GM12878 (cell line): ENCODE data around the gene PIGX. TPM values are rescaled to one million over a fixed set of nuclear protein-coding genes. Genes with fewer than 3 reads are reported as not detected.

Experiments used
- ATAC-seq: fragments of 200-7000 bp; cut with Tn5 transposase; 3 replicates; pipeline ENCODE4 v1.9.1; 2020; ENCODE audit warnings: mild to moderate bottlenecking, moderate library complexity
- BruUV-seq: library from RNA; stranded (reverse); fragments of 400-500 nt; replicated peaks from 2 replicates; lab custom pipeline; 2021; lab: Mats Ljungman, UMichigan
- CTCF ChIA-PET: fragments of 300-600 bp; sonication (Branson Sonifier 250); formaldehyde crosslinking; extraction: SDS; loops from one replicate; lab custom pipeline; 2021; ENCODE audit warnings: inconsistent platforms; lab: Yijun Ruan, JAX
- POLR2A ChIA-PET: fragments of 350-600 bp; formaldehyde crosslinking; extraction: SDS; loops from one replicate; lab custom pipeline; 2021; ENCODE audit warnings: inconsistent platforms; lab: Charles Lee
- RAD21 ChIA-PET: fragments of 300-600 bp; sonication (Branson Sonifier 250); formaldehyde crosslinking; loops from one replicate; lab custom pipeline; 2023; ENCODE audit warnings: antibody characterized with exemption; ENCODE audit not compliant: unreplicated experiment; lab: Charles Lee
- SMC1A ChIA-PET: fragments of 300-600 bp; sonication (Branson Sonifier 250); formaldehyde crosslinking; loops from one replicate; lab custom pipeline; 2023; ENCODE audit not compliant: unreplicated experiment, uncharacterized antibody; lab: Charles Lee
- DNase-seq: peaks from one replicate; pipeline ENCODE4 v3.0.0-alpha.2; 2011; ENCODE audit warnings: low read depth, low spot score
- FAIRE-seq: peaks from 3 replicates; lab custom pipeline; 2011; peaks lifted over from hg19 to GRCh38; lab: Jason Lieb, UNC
- H2AFZ ChIP-seq: 2 replicates; pipeline ENCODE4 v1.6.0; 2011; ENCODE audit warnings: low read depth, low read length, control low read depth; ENCODE audit not compliant: control insufficient read depth
- H3K27ac ChIP-seq: 2 replicates; pipeline ENCODE4 v1.5.1; 2011; ENCODE audit warnings: control low read depth; ENCODE audit not compliant: control insufficient read depth, insufficient read depth
- H3K27me3 ChIP-seq, 2 experiments: replicated peaks in 1 of 2; 2 replicates each; pipeline versions ENCODE4 v1.6.0 to v1.6.1; 2011; ENCODE audit warnings: low read length in 1 of 2; ENCODE audit not compliant: control insufficient read depth in 2 of 2, insufficient read depth in 2 of 2
- H3K36me3 ChIP-seq, 2 experiments: 2 replicates each; pipeline ENCODE4 v1.5.1; 2011; ENCODE audit warnings: low read length in 1 of 2; ENCODE audit not compliant: control insufficient read depth in 2 of 2, insufficient read depth in 2 of 2
- H3K4me1 ChIP-seq: 2 replicates; pipeline ENCODE4 v1.6.1; 2011; ENCODE audit warnings: mild to moderate bottlenecking, low read length, moderate library complexity, mixed read lengths; ENCODE audit not compliant: control insufficient read depth, insufficient read depth
- H3K4me2 ChIP-seq: 2 replicates; pipeline ENCODE4 v1.6.0; 2011; ENCODE audit warnings: control low read depth; ENCODE audit not compliant: control insufficient read depth, insufficient read depth
- H3K4me3 ChIP-seq: fragments of 200-600 bp; sonication (generic); 2 replicates; pipeline ENCODE4 v1.5.1; 2016
- H3K79me2 ChIP-seq: 2 replicates; pipeline ENCODE4 v1.6.0; 2011; ENCODE audit warnings: low read length; ENCODE audit not compliant: control insufficient read depth, insufficient read depth
- H3K9ac ChIP-seq: 2 replicates; pipeline ENCODE4 v1.8.0; 2011; ENCODE audit warnings: low read length, control low read depth, mixed read lengths; ENCODE audit not compliant: control insufficient read depth, insufficient read depth
- H3K9me3 ChIP-seq: replicated peaks from 3 replicates; pipeline ENCODE4 v1.5.1; 2011; ENCODE audit warnings: mild to moderate bottlenecking, low read length; ENCODE audit not compliant: control insufficient read depth, insufficient read depth
- H4K20me1 ChIP-seq: 2 replicates; pipeline ENCODE4 v1.6.0; 2011; ENCODE audit not compliant: control insufficient read depth, insufficient read depth
- BACH1 ChIP-seq: fragments of 450-650 bp; IDR thresholded peaks from 2 replicates; pipeline ENCODE4 v1.6.1; 2017; ENCODE audit warnings: mild to moderate bottlenecking, borderline replicate concordance
- CBX3 ChIP-seq: fragments of 200-600 bp; sonication (generic); IDR thresholded peaks from 2 replicates; pipeline ENCODE4 v1.6.1; 2016; ENCODE audit warnings: low read depth, borderline replicate concordance
- EED ChIP-seq: sonication (generic); IDR thresholded peaks from 2 replicates; pipeline ENCODE4 v1.6.1; 2016; ENCODE audit warnings: antibody characterized with exemption, low read depth
- FOXM1 ChIP-seq: IDR thresholded peaks from 2 replicates; pipeline ENCODE4 v1.6.1; 2012; ENCODE audit warnings: low read depth, mild to moderate bottlenecking, inconsistent platforms, low read length, moderate library complexity
- IKZF1 ChIP-seq: fragments of 450-650 bp; conservative IDR thresholded peaks from 2 replicates; pipeline ENCODE4 v1.6.1; 2017; ENCODE audit warnings: antibody characterized with exemption, mild to moderate bottlenecking
- PAX8 ChIP-seq: fragments of 450-650 bp; IDR thresholded peaks from 2 replicates; pipeline ENCODE4 v1.6.1; 2017; ENCODE audit warnings: mild to moderate bottlenecking, moderate library complexity
- POLR2AphosphoS5 ChIP-seq: IDR thresholded peaks from 2 replicates; pipeline ENCODE4 v1.6.1; 2011; ENCODE audit warnings: mild to moderate bottlenecking, low read length, inconsistent platforms
- RB1 ChIP-seq: fragments of 450-650 bp; formaldehyde crosslinking; IDR thresholded peaks from 2 replicates; pipeline ENCODE4 v1.6.1; 2017; ENCODE audit warnings: mild to moderate bottlenecking, borderline replicate concordance
- SIX5 ChIP-seq: IDR thresholded peaks from 2 replicates; pipeline ENCODE4 v1.6.1; 2011; ENCODE audit warnings: mild to moderate bottlenecking, low read depth, low read length, moderate library complexity; ENCODE audit not compliant: severe bottlenecking
- SMC3 ChIP-seq: IDR thresholded peaks from 2 replicates; pipeline ENCODE4 v1.6.1; 2011; ENCODE audit warnings: low read length, improper control_type of control experiment, borderline replicate concordance
- SRF ChIP-seq, 2 experiments: IDR thresholded peaks; 2 replicates each; pipeline ENCODE4 v1.6.1; 2011; ENCODE audit warnings: low read depth in 2 of 2, low read length in 2 of 2, mild to moderate bottlenecking in 1 of 2, moderate library complexity in 1 of 2
- TCF3 ChIP-seq: IDR thresholded peaks from 2 replicates; pipeline ENCODE4 v1.6.1; 2012; ENCODE audit warnings: low read depth, mild to moderate bottlenecking, low read length, borderline replicate concordance; ENCODE audit not compliant: insufficient read depth
- ZNF24 ChIP-seq: fragments of 450-650 bp; IDR thresholded peaks from 2 replicates; pipeline ENCODE4 v1.6.1; 2017; ENCODE audit warnings: antibody characterized with exemption, mild to moderate bottlenecking
- WGBS: methylation state at CpG from one replicate; pipeline ENCODE4 v1.1.6; 2016; ENCODE audit warnings: low lambda C conversion rate; ENCODE audit not compliant: insufficient replicate concordance, insufficient coverage; ENCODE audit errors: missing lambda C conversion rate; 5-methylcytosine and 5-hydroxymethylcytosine counted together
- in situ Hi-C: fragments of 300-500 bp; cut with MboI; formaldehyde crosslinking; loops from 9 replicates; pipeline ENCODE4 v1.14.3; 2018; ENCODE audit warnings: mixed read lengths
- intact Hi-C: fragments of 100-400 bp; cut with micrococcal nuclease; formaldehyde crosslinking; loops from one replicate; pipeline ENCODE4 v1.14.2; 2022; ENCODE audit not compliant: unreplicated experiment
- polyA plus RNA-seq, 11 experiments: library from polyadenylated mRNA; depleted of rRNA in 4 of 11; unstranded in 6 of 11; stranded (reverse) in 5 of 11; fragments of >200 nt; fragmentation: Nextera tagmentation in 4 of 11; fragmentation: Illumina TruSeq in 1 of 11; extraction: Ambion mirVana in 4 of 11; extraction: Trizol in 1 of 11; gene quantifications; 1 replicate in 1 of 11; 2 replicates in 10 of 11; pipeline versions ENCODE4 v1.2.1 to v1.2.3, GENCODE V29; 2011 to 2016; ENCODE audit warnings: inconsistent platforms in 2 of 11, missing spikeins in 2 of 11, low read depth in 1 of 11
- total RNA-seq, 4 experiments: library from RNA; depleted of rRNA in 3 of 4; stranded (reverse); fragments of >200 nt in 3 of 4; fragmentation: Illumina TruSeq in 1 of 4; extraction: Trizol in 1 of 4; gene quantifications; 2 replicates each; pipeline versions ENCODE4 v1.2.1 to v1.2.3, GENCODE V29; 2013 to 2021
- TF ChIP-seq, protein P1 (sequence below): IDR thresholded peaks from 2 replicates; pipeline ENCODE4 v1.6.1; 2011; ENCODE audit warnings: borderline replicate concordance, low read depth, mild to moderate bottlenecking, moderate library complexity, low read length; ENCODE audit not compliant: insufficient read depth, poor library complexity, severe bottlenecking
- TF ChIP-seq, protein P2 (sequence below): fragments of 450-650 bp; IDR thresholded peaks from 2 replicates; pipeline ENCODE4 v1.6.1; 2018; ENCODE audit warnings: borderline replicate concordance, mild to moderate bottlenecking; ENCODE audit not compliant: partially characterized antibody
- TF ChIP-seq, protein P3 (sequence below): fragments of 450-650 bp; formaldehyde crosslinking; IDR thresholded peaks from 2 replicates; pipeline ENCODE4 v1.4.0; 2020; ENCODE audit warnings: mild to moderate bottlenecking, moderate library complexity

Gene PIGX
- total and polyA plus RNA-seq, 10 of the 15 experiments (the other 5 are each of a cell fraction or from before 2014, with no cell fraction given), result 3.8 to 40.0 (median 22.3) TPM

DNA sequence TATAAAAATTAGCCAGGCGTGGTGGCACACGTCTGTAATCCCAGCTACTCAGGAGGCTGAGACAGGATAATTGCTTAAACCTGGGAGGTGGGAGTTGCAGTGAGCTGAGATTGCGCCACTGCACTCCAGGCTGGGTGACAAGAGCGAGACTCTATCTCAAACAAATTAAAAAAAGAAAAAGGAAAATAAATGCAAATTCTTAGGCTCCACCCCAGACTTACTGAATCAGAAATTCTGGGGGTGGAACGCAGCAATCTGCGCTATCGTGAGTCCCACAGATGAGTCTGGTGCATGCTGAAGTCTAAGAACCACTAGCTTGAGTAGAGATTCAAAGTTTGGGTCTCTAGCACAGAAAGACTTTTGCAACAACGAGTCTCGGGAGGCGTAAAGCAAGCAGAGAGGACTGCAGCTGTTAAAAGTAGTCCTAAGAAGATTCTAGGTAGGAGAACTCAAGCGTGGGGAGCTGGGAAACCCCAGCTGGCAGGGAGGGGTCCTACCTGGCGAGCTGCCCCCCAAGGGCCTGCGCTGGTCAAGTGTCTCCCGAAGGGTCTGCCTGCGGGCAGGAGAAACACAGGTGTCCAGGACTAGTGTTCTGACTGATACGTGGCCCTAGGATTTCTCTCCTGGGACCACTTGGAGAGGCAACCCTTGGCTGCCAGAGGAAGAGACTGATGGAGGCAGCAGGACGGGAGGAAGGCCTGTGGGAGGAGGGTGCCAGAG lies 22.1 kb upstream of the PIGX start:
- RAD21 ChIA-PET, result interaction anchor here (0.6 kb wide), 1 partner anchor 92 kb away, joined by 3 read pairs; no protein-coding TSS in a partner anchor
- ATAC-seq (no peak), DNase-seq (no peak), FAIRE-seq (no peak)
- no peak overlapping the region for H3K27ac ChIP-seq
- H3K36me3 ChIP-seq, result no peaks in the 10 kb centered on the region
- H4K20me1 ChIP-seq, result no peaks in the 10 kb centered on the region
- H3K9me3 ChIP-seq, result no peaks in the 10 kb centered on the region
- H2AFZ ChIP-seq, result no peak overlapping the region
- intact Hi-C loops, result no loop called here
- POLR2A ChIA-PET, result interaction anchor here (0.7 kb wide), 2 partner anchors 92 to 135 kb away, joined by 3 to 5 read pairs; no protein-coding TSS in a partner anchor
- in situ Hi-C loops, result loop anchor here (5.0 kb wide), 1 partner anchor 83 kb away; no protein-coding TSS in a partner anchor
- H3K9ac ChIP-seq, result no peak overlapping the region
- 39% methylated on average over 17 of the region's 17 CpGs for WGBS
- no peaks in the 10 kb centered on the region; the same call in 1 of the 2 replicates for H3K4me1 ChIP-seq
- H3K4me2 ChIP-seq, result no peak overlapping the region
- BruUV-seq, result no TSS peak
- SMC1A ChIA-PET, result interaction anchor here (0.6 to 2.3 kb wide), 3 partner anchors 26 to 81 kb away, joined by 3 to 7 read pairs (median 3); no protein-coding TSS in a partner anchor
- H3K79me2 ChIP-seq, result no peaks in the 10 kb centered on the region
- no peak overlapping the region for H3K4me3 ChIP-seq
- CTCF ChIA-PET, result interaction anchor here (0.7 to 3.0 kb wide), 3 partner anchors 9 to 470 kb away, joined by 3 to 11 read pairs (median 3); no protein-coding TSS in a partner anchor
- H3K27me3 ChIP-seq, result no peaks in the 10 kb centered on the region
- TF ChIP-seq SMC3, result no peak
- TF ChIP-seq EED, result no peak
- TF ChIP-seq, protein P1, sequence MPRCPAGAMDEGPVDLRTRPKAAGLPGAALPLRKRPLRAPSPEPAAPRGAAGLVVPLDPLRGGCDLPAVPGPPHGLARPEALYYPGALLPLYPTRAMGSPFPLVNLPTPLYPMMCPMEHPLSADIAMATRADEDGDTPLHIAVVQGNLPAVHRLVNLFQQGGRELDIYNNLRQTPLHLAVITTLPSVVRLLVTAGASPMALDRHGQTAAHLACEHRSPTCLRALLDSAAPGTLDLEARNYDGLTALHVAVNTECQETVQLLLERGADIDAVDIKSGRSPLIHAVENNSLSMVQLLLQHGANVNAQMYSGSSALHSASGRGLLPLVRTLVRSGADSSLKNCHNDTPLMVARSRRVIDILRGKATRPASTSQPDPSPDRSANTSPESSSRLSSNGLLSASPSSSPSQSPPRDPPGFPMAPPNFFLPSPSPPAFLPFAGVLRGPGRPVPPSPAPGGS, result no peak
- TF ChIP-seq FOXM1, result no peak
- TF ChIP-seq SIX5, result no peak
- no peak for TF ChIP-seq IKZF1
- no peak for TF ChIP-seq PAX8
- TF ChIP-seq ZNF24, result no peak
- TF ChIP-seq POLR2AphosphoS5, result no peak
- TF ChIP-seq BACH1, result no peak
- TF ChIP-seq, protein P2, sequence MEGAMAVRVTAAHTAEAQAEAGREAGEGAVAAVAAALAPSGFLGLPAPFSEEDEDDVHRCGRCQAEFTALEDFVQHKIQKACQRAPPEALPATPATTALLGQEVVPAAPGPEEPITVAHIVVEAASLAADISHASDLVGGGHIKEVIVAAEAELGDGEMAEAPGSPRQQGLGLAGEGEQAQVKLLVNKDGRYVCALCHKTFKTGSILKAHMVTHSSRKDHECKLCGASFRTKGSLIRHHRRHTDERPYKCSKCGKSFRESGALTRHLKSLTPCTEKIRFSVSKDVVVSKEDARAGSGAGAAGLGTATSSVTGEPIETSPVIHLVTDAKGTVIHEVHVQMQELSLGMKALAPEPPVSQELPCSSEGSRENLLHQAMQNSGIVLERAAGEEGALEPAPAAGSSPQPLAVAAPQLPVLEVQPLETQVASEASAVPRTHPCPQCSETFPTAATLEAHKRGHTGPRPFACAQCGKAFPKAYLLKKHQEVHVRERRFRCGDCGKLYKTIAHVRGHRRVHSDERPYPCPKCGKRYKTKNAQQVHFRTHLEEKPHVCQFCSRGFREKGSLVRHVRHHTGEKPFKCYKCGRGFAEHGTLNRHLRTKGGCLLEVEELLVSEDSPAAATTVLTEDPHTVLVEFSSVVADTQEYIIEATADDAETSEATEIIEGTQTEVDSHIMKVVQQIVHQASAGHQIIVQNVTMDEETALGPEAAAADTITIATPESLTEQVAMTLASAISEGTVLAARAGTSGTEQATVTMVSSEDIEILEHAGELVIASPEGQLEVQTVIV, result no peak
- no peak for TF ChIP-seq CBX3
- TF ChIP-seq RB1, result no peak
- TF ChIP-seq TCF3, result no peak
- TF ChIP-seq, protein P3, sequence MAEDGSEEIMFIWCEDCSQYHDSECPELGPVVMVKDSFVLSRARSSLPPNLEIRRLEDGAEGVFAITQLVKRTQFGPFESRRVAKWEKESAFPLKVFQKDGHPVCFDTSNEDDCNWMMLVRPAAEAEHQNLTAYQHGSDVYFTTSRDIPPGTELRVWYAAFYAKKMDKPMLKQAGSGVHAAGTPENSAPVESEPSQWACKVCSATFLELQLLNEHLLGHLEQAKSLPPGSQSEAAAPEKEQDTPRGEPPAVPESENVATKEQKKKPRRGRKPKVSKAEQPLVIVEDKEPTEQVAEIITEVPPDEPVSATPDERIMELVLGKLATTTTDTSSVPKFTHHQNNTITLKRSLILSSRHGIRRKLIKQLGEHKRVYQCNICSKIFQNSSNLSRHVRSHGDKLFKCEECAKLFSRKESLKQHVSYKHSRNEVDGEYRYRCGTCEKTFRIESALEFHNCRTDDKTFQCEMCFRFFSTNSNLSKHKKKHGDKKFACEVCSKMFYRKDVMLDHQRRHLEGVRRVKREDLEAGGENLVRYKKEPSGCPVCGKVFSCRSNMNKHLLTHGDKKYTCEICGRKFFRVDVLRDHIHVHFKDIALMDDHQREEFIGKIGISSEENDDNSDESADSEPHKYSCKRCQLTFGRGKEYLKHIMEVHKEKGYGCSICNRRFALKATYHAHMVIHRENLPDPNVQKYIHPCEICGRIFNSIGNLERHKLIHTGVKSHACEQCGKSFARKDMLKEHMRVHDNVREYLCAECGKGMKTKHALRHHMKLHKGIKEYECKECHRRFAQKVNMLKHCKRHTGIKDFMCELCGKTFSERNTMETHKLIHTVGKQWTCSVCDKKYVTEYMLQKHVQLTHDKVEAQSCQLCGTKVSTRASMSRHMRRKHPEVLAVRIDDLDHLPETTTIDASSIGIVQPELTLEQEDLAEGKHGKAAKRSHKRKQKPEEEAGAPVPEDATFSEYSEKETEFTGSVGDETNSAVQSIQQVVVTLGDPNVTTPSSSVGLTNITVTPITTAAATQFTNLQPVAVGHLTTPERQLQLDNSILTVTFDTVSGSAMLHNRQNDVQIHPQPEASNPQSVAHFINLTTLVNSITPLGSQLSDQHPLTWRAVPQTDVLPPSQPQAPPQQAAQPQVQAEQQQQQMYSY, result no peak
- TF ChIP-seq SRF (IDR thresholded peaks at IDR 0.05; ENCODE audit: low read depth in 2 of 2, low read length in 2 of 2), result no peak
